Measurements from ENCODE around the gene SLC19A1.
A peak's percentile ranks its signal among the peaks of the same experiment; 100 is the strongest.

Gene SLC19A1

DNA sequence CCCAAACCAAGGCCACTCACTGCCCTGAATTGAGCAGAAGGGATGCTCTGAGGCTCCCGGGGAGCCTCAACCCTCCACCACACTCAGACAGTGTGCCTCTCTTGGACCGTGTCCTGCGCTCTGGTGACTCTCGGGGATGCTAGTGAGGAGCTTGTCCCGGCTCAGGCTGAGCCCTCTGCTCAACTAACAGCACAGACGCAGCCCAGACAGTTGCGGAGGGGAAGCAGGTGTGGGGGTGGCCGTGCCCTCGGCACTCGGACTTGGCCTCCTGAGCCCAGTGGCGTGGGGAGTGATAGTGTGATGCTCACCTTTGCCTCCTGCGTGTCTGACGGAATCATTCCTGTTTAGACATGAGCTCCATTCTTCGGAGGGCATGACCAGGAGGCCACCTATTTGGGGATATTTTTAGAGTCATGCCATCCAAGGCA is 15.4 kb upstream of the SLC19A1 start:
- DNase-seq = no peak

GRCh38 chr21:45556645-45557615 is 14.7 kb upstream of the SLC19A1 start:
- no peak for DNase-seq

DNA sequence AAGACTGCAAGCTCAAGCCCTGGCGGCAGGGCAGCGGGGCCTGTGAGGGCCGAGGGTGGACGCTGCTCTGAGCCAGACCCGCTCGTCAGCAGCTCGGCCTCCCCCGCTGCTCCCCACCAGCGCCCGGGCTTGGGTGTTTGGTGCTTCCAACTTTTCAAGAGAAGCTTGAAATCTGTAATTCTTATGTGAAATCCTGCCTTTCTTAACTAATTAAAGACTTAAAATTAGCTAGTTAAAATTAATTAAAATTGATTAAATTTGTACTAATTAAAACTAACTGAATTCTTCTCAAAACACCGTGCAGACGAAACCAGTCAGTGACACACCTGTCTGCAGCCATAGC is 14.0 kb upstream of the SLC19A1 start:
- no peak for DNase-seq

- peak; percentile 49 for DNase-seq
Measured at GRCh38 chr21:45555557-45556301, 13.5 kb upstream of the SLC19A1 start.

- peak; percentile 3 for DNase-seq
Measured at GRCh38 chr21:45555251-45555556, 13.0 kb upstream of the SLC19A1 start.

DNA sequence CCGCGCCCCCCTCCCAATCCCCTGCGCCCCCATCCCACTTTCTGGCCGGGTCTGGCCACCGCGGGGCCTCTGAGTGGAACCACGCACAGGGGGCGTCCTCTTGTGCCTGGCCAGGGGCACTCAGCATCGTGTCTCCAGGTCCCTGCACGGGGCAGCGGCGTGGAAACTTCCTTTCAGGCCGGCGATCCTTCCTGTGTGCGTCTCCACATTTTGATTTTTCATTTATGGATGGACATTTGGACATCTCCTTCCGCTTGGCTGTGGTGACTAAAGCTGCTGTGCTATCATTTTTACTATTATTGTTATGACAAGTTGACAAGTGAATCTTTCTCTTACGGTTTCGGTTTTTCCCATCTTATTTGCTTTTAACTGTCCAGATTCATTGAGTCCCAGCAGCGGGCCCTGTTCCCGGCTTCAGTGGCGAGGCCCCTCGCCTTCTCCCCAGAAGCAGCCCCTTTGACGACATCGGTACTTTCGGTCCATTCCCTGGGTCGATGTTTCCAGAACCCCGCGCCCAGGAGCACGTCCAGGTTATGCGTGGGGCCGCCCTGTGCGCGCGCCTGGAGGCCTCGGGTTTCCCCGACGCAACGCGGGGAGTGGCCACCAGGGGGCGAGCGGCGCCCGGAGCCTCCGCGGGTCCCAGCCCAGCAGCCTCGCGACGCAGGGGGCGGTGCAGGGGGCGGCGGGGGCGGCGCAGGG is 12.4 kb upstream of the SLC19A1 start:
- DNase-seq = peak; percentile 91

GRCh38 chr21:45552696-45553391 is 10.6 kb upstream of the SLC19A1 start:
- DNase-seq = no peak

GRCh38 chr21:45551783-45552695 is 9.8 kb upstream of the SLC19A1 start:
- no peak for DNase-seq

DNA sequence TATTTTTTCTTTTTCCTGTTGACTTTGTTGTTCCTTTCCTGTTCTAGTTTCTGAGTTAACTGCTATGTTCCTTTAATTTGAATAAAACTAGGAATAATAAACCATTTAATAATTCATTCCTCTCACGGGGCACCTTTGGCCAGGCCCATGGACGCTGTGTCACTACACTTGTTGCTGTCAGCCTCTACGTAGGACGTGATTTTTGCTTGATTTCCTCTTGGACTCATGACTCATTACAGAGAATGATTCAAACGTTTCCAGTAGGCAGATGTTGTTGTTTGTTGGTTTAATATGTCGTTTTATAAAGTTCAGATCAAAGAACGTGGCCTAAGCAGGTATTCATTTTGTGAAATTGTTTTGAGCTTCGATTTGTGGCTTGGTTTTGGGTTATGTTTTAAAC is 9.1 kb upstream of the SLC19A1 start:
- no peak for DNase-seq

GRCh38 chr21:45550522-45551210 is 8.4 kb upstream of the SLC19A1 start:
- no peak for DNase-seq

GRCh38 chr21:45549626-45550463 is 7.6 kb upstream of the SLC19A1 start:
- no peak for DNase-seq

- DNase-seq = no peak
Measured at GRCh38 chr21:45548711-45549491, 6.7 kb upstream of the SLC19A1 start.

DNA sequence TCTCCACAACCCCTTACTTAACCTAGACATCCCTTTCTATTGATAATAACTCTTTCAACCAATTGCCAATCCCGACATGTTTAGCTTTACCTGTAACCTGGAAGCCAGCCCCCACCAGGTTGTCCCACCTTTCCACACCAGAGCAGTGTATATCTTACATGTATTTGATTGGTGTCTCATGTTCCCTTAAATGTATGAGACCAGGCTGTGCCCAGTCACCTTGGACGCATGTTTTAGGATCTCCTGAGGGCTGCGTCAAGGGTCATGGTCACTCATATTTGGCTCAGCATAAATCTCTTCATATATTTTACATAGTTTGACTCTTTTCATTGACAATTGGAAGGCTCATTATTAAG is 5.3 kb upstream of the SLC19A1 start:
- no peak for DNase-seq

- no peak for DNase-seq
Measured at GRCh38 chr21:45546636-45547544, 4.7 kb upstream of the SLC19A1 start.

GRCh38 chr21:45545691-45546531 is 3.7 kb upstream of the SLC19A1 start:
- no peak for DNase-seq

DNA sequence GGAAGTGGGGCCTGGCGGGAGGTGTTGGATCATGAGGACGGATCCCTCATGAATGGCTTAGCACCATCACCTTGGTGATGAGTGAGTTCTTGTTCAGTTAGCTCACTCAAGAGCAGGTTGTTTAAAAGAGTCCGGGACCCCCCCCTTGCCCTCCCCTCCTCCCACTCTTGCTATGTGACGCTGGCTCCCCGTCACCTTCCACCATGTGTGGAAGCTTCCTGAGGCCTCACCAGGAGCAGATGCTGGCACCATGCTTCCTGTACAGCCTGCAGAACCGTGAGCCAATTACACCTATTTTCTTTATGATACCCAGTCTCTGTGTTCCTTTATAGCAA is 3.0 kb upstream of the SLC19A1 start:
- no peak for DNase-seq

- DNase-seq = no peak
Measured at GRCh38 chr21:45544449-45545235, 2.4 kb upstream of the SLC19A1 start.

All from activated gamma-delta T cell treated with Interleukin-2 at 50 U/mL for 16 hours (primary cell).